CD4-positive, alpha-beta T cell treated with Interleukin-6 for 4 hours (primary cell): Measurements from ENCODE around the gene FMO5.
"Not testable (repeated sequence)": the region's sequence is repeated elsewhere in the genome, so short reads cannot be mapped to it uniquely, and the experiment has no call there.

Source experiments
- DNase-seq: peaks from one replicate; pipeline ENCODE4 v3.0.0-alpha.2; 2020; ENCODE audit warnings: mixed read lengths

FMO5 gene

GRCh38 chr1:147225193-147225730 is at the start of gene FMO5:
TSS of gene FMO5 (minus strand) at chr1:147225339. CDS start at chr1:147225029, 310 bp downstream.
- peak; percentile 58 for DNase-seq

GRCh38 chr1:147273409-147274336 is 48.5 kb upstream of the FMO5 start:
- peak; percentile 10 for DNase-seq

- DNase-seq = no peak
Observed at GRCh38 chr1:147272042-147272441, 46.9 kb upstream of the FMO5 start.

- DNase-seq = no peak
Observed at GRCh38 chr1:147270721-147271120, 45.6 kb upstream of the FMO5 start.

- no peak for DNase-seq
Observed at GRCh38 chr1:147267711-147268110, 42.6 kb upstream of the FMO5 start.

- no peak for DNase-seq
Observed at GRCh38 chr1:147266381-147266780, 41.2 kb upstream of the FMO5 start.

- no peak for DNase-seq
Observed at GRCh38 chr1:147264158-147264768, 39.1 kb upstream of the FMO5 start.

GRCh38 chr1:147260956-147261355 is 35.8 kb upstream of the FMO5 start:
- no peak for DNase-seq

- DNase-seq = no peak
Observed at GRCh38 chr1:147252540-147252939, 27.4 kb upstream of the FMO5 start.

GRCh38 chr1:147247656-147248238 is 22.6 kb upstream of the FMO5 start:
- DNase-seq = no peak

- DNase-seq = no peak
Observed at GRCh38 chr1:147246910-147247655, 21.9 kb upstream of the FMO5 start.

- no peak for DNase-seq
Observed at GRCh38 chr1:147246044-147246690, 21.0 kb upstream of the FMO5 start.

GRCh38 chr1:147245586-147246021 is 20.5 kb upstream of the FMO5 start:
- no peak for DNase-seq

GRCh38 chr1:147245129-147245528 is 20.0 kb upstream of the FMO5 start:
- no peak for DNase-seq

- no peak for DNase-seq
Observed at GRCh38 chr1:147243841-147244240, 18.7 kb upstream of the FMO5 start.

- peak; percentile 26 for DNase-seq
Observed at GRCh38 chr1:147243228-147243685, 18.1 kb upstream of the FMO5 start.

- peak; percentile 95 for DNase-seq
Observed at GRCh38 chr1:147242449-147243227, 17.5 kb upstream of the FMO5 start, which contains the start of gene CHD1L. TSS of gene CHD1L (plus strand) at chr1:147242684. CDS start at chr1:147242704, 20 bp downstream.

GRCh38 chr1:147241934-147242448 is 16.9 kb upstream of the FMO5 start:
- no peak for DNase-seq

- DNase-seq = not testable (repeated sequence)
Observed at GRCh38 chr1:147240131-147240721, 15.1 kb upstream of the FMO5 start.
